DMS53 treated with DMSO at 0.1 percent for 48 hours (cell line): ENCODE measurements around the gene RPTOR.
"Not testable (repeated sequence)": the region's sequence is repeated elsewhere in the genome, so short reads cannot be mapped to it uniquely, and the experiment has no call there.

Experiments used
- DNase-seq: peaks from one replicate; lab custom pipeline; 2025; ENCODE audit not compliant: unreplicated experiment; lab: John Stamatoyannopoulos, UW

RPTOR gene

GRCh38 chr17:80545499-80545826 lies 825 bp downstream of the RPTOR start:
- DNase-seq = no peak

DNA sequence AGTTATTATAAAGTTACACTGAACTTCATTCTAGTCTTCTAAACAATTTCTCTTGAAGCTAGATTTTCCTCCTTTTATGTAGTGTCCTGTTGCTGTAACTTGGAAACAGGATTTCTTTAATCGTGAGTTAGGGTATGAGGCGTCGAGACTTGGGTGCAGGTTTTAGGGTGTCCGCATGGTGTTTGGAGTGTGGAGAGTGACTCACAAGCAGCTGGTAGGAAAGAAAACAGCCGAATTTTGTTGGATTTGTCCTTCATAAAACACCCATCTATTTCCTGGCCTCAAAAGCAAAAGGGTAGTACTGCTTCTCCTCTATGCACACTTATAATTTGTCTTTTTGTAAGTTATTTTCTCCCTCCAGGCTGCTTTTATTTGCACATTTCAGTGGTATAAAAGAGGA lies 1.6 kb downstream of the RPTOR start:
- DNase-seq = no peak

- DNase-seq = no peak
Measured at GRCh38 chr17:80552523-80552922, 7.9 kb downstream of the RPTOR start.

DNA sequence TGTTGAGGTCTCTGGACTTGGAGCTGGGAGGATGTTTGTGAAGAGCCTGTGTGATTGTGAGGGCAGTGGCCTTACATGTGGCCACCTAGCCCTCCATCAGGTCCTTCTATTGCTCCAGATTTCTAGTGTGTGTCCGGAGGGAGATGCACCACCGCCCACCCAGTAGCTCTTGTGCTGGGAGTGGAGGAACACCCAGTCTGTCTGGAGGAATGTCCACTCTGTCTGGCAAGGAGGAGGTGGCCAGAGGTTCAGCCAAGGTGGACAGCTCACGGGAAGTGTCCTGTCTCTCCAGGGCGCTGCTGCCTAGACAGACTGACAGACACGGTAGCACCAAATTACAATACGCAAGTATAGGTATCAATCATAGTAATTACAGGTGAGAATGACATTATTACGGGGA lies 10.6 kb downstream of the RPTOR start:
- DNase-seq = no peak

DNA sequence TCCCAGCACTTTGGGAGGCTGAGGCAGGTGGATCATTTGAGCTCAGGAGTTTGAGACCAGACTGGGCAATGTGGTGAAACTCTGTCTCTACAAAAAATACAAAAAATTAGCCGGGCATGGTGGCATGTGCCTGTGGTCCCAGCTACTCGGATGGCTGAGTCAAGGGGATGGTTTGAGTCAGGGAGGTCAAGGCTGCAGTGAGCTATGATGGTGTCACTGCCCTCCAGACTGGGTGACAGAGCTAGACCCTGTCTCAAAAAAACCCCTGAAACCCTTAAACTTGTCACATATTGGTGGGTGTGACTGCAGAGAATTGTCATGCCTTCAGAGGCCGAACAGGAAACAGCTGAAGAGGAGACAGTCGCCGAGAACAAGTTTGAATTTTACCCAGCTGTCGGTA lies 13.4 kb downstream of the RPTOR start:
- no peak for DNase-seq

DNA sequence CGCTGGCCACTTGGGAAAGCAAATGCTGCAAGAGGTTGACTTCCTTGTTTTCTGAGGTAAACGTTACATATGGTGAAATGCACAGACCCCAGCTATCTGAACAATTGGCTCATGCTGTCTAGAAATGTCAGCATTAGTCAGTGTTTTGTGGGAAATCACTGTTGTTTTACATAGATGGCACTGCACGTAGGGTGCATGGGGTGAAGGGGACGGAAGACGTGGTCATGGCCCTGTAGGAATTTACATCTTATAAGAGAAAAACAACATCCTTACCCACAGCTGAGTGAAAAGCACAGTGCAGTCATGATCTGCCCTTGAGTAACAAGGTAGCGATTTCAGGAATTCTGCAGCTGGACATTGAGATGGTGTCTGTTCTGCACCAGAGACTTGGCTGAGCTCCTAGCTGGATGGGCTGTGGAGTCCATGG lies 15.2 kb downstream of the RPTOR start:
- DNase-seq = no peak

DNA sequence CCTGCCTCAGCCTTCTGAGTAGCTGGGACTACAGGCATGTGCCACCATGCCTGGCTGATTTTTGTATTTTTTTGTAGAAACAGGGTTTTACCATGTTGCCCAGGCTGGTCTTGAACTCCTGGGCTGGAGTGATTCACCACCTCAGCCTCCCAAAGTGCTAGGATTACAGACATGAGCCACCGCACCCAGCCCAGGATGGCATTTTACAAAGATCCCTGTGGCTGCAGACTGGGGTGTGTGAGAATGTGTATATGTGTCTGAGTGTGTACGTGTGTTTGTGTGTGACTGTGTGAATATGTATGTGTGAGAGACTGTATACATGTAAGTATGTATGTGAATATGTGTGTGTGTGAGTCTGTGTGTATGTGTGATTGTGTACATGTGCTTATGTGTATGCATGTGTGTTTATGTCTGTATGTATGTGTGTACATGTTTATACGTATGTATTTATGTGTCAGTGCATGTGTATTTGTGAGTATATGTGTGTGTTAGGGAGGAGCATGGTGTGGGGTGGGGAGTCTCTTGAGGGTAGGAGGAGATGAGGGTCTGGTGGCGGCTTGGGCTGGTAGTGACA lies 17.0 kb downstream of the RPTOR start:
- no peak for DNase-seq

DNA sequence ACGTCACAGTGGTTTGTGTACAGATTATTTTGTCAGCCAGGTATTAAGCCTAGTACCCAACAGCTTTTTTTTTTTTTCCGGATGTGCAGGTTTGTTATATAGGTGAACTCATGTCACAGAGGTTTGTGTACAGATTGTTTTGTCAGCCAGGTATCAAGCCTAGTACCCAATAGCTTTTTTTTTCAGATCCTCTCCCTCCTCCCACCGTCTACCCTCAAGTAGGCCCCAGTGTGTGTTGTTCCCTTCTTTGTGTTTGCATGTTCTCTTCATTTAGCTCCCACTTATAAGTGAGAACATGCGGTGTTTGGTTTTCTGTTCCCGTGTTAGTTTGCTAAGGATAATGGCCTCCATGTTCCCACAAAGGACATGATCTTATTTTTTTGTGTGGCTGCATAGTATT lies 19.9 kb downstream of the RPTOR start:
- DNase-seq = no peak

GRCh38 chr17:80565343-80566053 lies 20.9 kb downstream of the RPTOR start:
- DNase-seq = no peak

DNA sequence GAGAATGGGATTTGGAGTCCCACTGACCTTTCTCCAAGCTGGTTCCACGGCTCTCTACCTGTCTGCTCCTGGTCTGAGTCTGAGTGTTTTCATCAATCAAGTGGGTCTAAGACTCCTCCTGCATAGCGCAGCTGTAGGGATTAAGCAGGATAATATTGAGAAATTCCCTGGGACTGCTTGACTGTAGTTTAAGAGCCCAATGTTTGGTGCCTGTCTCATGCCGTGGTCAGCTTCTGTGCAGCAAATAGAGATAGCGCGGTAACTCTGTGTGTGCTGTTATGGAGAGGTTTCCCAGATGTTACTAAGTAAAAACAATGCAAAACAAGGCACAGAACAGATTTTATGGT lies 21.4 kb downstream of the RPTOR start:
- no peak for DNase-seq

GRCh38 chr17:80568246-80568645 lies 23.6 kb downstream of the RPTOR start:
- no peak for DNase-seq

DNA sequence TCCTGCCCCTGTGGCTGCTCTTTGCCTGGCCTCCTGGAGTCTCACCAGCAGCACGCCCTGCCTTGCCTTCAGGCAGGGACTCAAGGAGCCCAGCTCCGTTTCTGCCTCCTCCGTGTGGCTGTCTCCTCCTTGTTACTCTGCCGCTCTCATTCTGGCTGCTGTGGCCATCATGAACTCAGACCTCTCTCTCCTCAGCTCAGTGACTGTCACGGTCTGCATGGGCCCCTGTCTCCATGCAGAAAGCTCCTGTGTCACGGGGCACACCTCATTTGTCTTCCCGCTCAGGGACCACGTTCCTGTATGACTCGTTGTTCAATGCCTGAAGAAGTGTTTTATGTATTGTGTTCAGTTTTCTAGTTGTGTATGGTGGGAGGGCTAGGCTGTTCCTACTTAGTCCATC lies 25.3 kb downstream of the RPTOR start:
- DNase-seq = no peak

GRCh38 chr17:80573701-80574100 lies 29.1 kb downstream of the RPTOR start:
- no peak for DNase-seq

DNA sequence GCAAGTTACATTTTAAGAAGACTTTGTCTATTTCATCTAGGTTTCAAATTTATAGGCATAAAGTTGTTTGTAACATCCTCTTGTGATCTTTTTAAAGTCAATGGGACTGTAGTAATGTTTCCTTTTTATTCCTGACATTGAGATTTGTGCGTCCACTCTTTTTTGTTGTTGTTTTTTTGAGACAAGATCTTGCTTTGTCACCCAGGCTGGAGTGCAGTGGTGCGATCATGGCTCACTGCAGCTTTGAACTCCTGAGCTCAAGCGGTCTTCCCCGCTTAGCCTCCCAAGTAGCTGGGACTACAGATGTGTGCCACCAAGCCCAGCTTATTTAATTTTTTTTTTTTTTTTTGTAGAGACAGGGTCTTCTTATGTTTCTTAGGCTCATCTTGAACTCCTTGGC lies 29.9 kb downstream of the RPTOR start:
- DNase-seq = no peak

DNA sequence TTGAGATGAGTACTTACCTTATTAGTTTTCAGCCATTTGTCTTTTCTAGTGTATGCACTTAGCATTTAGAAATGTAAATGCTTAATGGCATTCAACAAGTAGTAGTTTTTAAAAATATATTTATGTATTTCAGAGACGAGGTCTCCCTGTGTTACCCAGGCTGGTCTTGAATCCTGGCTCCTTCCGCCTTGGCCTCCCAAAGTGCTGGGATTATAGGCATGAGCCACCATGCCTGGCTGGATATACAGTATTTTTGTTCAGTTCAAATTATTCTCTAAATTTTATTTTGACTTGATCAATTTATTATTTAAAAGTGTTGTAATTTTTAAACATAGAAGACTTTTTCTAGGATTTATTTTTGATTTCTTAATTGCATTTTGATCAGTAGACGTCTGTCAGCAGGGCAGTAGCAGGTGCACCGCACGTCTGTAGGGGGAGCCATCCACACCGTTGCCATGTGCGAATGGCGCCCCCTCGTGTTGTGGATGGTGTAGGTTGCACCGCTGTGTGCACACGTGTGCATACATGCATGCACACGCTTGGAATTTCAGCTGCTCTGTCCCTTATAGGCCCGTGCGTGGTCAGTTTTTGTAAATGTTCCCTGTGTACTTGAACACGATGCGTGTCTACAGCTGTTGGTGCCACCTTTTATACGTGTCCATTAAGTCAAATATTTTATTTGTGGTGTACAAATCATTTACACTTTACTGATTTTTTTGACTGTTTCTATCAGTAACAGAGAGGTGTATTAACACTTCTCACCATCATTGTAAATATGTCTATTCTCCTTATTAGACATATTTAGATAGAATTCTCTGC lies 30.6 kb downstream of the RPTOR start:
- peak; percentile 73 for DNase-seq

- no peak for DNase-seq
Measured at GRCh38 chr17:80577876-80578570, 33.4 kb downstream of the RPTOR start.

DNA sequence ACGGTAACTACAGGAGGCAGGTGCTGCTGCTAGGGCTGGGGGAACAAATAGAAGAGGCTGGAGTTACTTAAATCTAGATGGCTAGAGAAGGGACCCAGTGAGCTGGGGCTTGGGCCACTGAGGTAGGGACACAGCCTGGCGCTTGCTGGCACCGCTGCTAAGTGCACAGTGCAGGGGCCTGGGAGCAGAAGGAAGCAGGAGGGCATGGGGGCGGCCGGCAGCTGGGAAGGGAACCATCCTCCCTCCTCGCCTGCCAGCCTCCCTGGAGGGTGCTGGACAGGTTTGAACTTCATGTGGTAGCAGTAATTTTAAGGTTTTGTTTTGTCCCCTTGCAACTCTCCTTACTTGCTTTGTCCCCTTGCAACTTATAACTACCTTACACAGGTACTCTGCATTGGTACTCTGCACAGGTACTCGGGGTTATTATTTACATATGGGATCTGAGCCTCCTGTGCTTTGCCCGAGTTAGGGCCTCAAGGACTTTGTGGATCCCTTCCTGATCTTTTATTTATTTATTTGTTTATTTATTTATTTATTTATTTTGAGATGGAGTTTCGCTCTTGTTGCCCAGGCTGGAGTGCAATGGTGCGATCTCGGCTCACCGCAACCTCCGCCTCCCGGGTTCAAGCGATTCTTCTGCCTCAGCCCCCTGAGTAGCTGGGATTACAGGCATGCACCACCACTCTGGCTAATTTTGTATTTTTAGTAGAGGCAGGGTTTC lies 34.2 kb downstream of the RPTOR start:
- DNase-seq = not testable (repeated sequence)

- DNase-seq = no peak
Measured at GRCh38 chr17:80582165-80582564, 37.5 kb downstream of the RPTOR start.

- DNase-seq = no peak
Measured at GRCh38 chr17:80584176-80584905, 39.7 kb downstream of the RPTOR start.
